ENCODE results near the gene STAM. TPM values are rescaled to one million over a fixed set of nuclear protein-coding genes. Genes with fewer than 3 reads are reported as not detected.

The STAM gene
- total RNA-seq, 2 experiments from 2014 or later, result 52.4 to 53.3 TPM

- Histone ChIP-seq H3K9me3 (ENCODE audit: control insufficient read depth in 1 of 2, insufficient read depth in 1 of 2, low read length in 2 of 2) (no peaks in the 10 kb centered on the region), H3K36me3 (ENCODE audit: insufficient read depth, low read length) (no peaks in the 10 kb centered on the region), H3K4me1 (ENCODE audit: insufficient read depth, low read length) (no peaks in the 10 kb centered on the region), H3K27me3 (ENCODE audit: control insufficient read depth in 1 of 2, insufficient read depth in 2 of 2, low read length in 2 of 2) (no peaks in the 10 kb centered on the region), H3K27ac (ENCODE audit: low read depth in 1 of 2, low read length in 2 of 2) (no peak overlapping the region), H3K4me3 (ENCODE audit: low read length) (no peak overlapping the region)
- H3K4me3 Mint-ChIP-seq, result no peak overlapping the region
- H3K27me3 Mint-ChIP-seq, result no peaks in the 10 kb centered on the region
- DNase-seq (no peak), ATAC-seq (ENCODE audit: poor library complexity) (no peak)
- no peaks in the 10 kb centered on the region for H3K4me1 Mint-ChIP-seq (ENCODE audit: low read depth)
- ChIA-PET CTCF (no interaction called here), POLR2A (no interaction called here)
- H3K36me3 Mint-ChIP-seq (ENCODE audit: low read depth), result no peaks in the 10 kb centered on the region
- no peak for TF ChIP-seq CTCF (IDR thresholded peaks at IDR 0.05)
- intact Hi-C loops (cut with DNase I, micrococcal nuclease), result no loop called here
- H3K27ac Mint-ChIP-seq, result no peak overlapping the region
- no peaks in the 10 kb centered on the region for H3K9me3 Mint-ChIP-seq
These were observed 85.7 kb downstream of the STAM start for GRCh38 chr10:17729630-17730029.

- Mint-ChIP-seq H3K27me3 (no peaks in the 10 kb centered on the region), H3K36me3 (ENCODE audit: low read depth) (no peaks in the 10 kb centered on the region), H3K4me3 (no peak overlapping the region), H3K27ac (no peak overlapping the region), H3K4me1 (ENCODE audit: low read depth) (no peaks in the 10 kb centered on the region), H3K9me3 (no peaks in the 10 kb centered on the region)
- POLR2A ChIA-PET, result no interaction called here
- CTCF ChIA-PET, result no interaction called here
- no peaks in the 10 kb centered on the region for H3K9me3 ChIP-seq (ENCODE audit: control insufficient read depth in 1 of 2, insufficient read depth in 1 of 2, low read length in 2 of 2)
- intact Hi-C loops (cut with DNase I, micrococcal nuclease), result no loop called here
- H3K27me3 ChIP-seq (ENCODE audit: control insufficient read depth in 1 of 2, insufficient read depth in 2 of 2, low read length in 2 of 2), result no peaks in the 10 kb centered on the region
- H3K36me3 ChIP-seq (ENCODE audit: insufficient read depth, low read length), result no peaks in the 10 kb centered on the region
- H3K4me1 ChIP-seq (ENCODE audit: insufficient read depth, low read length), result no peaks in the 10 kb centered on the region
- H3K27ac ChIP-seq (ENCODE audit: low read depth in 1 of 2, low read length in 2 of 2), result no peak overlapping the region
- DNase-seq, result no peak
- no peak for ATAC-seq (ENCODE audit: poor library complexity)
- no peak overlapping the region for H3K4me3 ChIP-seq (ENCODE audit: low read length)
- no peak for TF ChIP-seq CTCF (IDR thresholded peaks at IDR 0.05)
These were observed 86.7 kb downstream of the STAM start for GRCh38 chr10:17730667-17731066.

- no peak for DNase-seq
- intact Hi-C loops (cut with DNase I, micrococcal nuclease), result no loop called here
- no peak overlapping the region for H3K27ac Mint-ChIP-seq
- no peaks in the 10 kb centered on the region for H3K27me3 ChIP-seq (ENCODE audit: control insufficient read depth in 1 of 2, insufficient read depth in 2 of 2, low read length in 2 of 2)
- no peaks in the 10 kb centered on the region for H3K9me3 Mint-ChIP-seq
- H3K4me3 ChIP-seq (ENCODE audit: low read length), result no peak overlapping the region
- no peaks in the 10 kb centered on the region for H3K36me3 Mint-ChIP-seq (ENCODE audit: low read depth)
- no peaks in the 10 kb centered on the region for H3K36me3 ChIP-seq (ENCODE audit: insufficient read depth, low read length)
- H3K4me3 Mint-ChIP-seq, result no peak overlapping the region
- H3K4me1 ChIP-seq (ENCODE audit: insufficient read depth, low read length), result no peaks in the 10 kb centered on the region
- no peak for TF ChIP-seq CTCF (IDR thresholded peaks at IDR 0.05)
- no peaks in the 10 kb centered on the region for H3K4me1 Mint-ChIP-seq (ENCODE audit: low read depth)
- H3K9me3 ChIP-seq (ENCODE audit: control insufficient read depth in 1 of 2, insufficient read depth in 1 of 2, low read length in 2 of 2), result no peaks in the 10 kb centered on the region
- no peak overlapping the region for H3K27ac ChIP-seq (ENCODE audit: low read depth in 1 of 2, low read length in 2 of 2)
- ChIA-PET POLR2A (no interaction called here), CTCF (no interaction called here)
- H3K27me3 Mint-ChIP-seq, result no peaks in the 10 kb centered on the region
- no peak for ATAC-seq (ENCODE audit: poor library complexity)
These were observed 87.5 kb downstream of the STAM start for GRCh38 chr10:17731331-17732020.
